Thyroid gland (tissue), 4 donors: ENCODE data around the gene A2M. TPM values are rescaled to one million over a fixed set of nuclear protein-coding genes. Genes with fewer than 3 reads are reported as not detected.

Experiments used
- DNase-seq, 2 donors: peaks; one replicate each; pipeline ENCODE4 v3.0.0-alpha.2; 2019
- H3K27ac ChIP-seq, 3 donors: fragments of 200-600 bp; sonication (generic); 1 replicate in 2 of 3; 2 replicates in 1 of 3; pipeline ENCODE4 v1.5.1; 2016 to 2019; ENCODE audit warnings: mild to moderate bottlenecking in 1 of 3, moderate library complexity in 1 of 3
- H3K27me3 ChIP-seq: fragments of 200-600 bp; sonication (generic); one replicate; pipeline ENCODE4 v1.5.1; 2019
- H3K36me3 ChIP-seq, 2 donors: fragments of 200-600 bp; sonication (generic); one replicate each; pipeline ENCODE4 v1.5.1; 2016 to 2019
- H3K4me1 ChIP-seq, 2 donors: fragments of 200-600 bp; sonication (generic); one replicate each; pipeline ENCODE4 v1.5.1; 2017 to 2019
- H3K4me3 ChIP-seq, 3 donors: fragments of 200-600 bp; sonication (generic); replicated peaks in 1 of 3; 1 replicate in 2 of 3; 2 replicates in 1 of 3; pipeline ENCODE4 v1.5.1; 2016; ENCODE audit warnings: mild to moderate bottlenecking in 1 of 3
- H3K9me3 ChIP-seq: fragments of 200-600 bp; sonication (generic); one replicate; pipeline ENCODE4 v1.5.1; 2017
- CTCF ChIP-seq, 6 experiments: fragments of 200-600 bp in 3 of 6; fragments of 450-650 bp in 3 of 6; sonication (generic) in 3 of 6; IDR thresholded peaks; one replicate each; pipeline ENCODE4 v1.5.1; 2016 to 2019; ENCODE audit warnings: antibody characterized with exemption in 6 of 6, mild to moderate bottlenecking in 2 of 6, inconsistent platforms in 1 of 6, moderate library complexity in 1 of 6
- POLR2A ChIP-seq, 2 donors: fragments of 450-650 bp; IDR thresholded peaks; one replicate each; pipeline ENCODE4 v1.6.1; 2017; ENCODE audit warnings: antibody characterized with exemption in 2 of 2, mild to moderate bottlenecking in 2 of 2, moderate library complexity in 1 of 2
- WGBS, 2 donors: methylation state at CpG; one replicate each; pipeline ENCODE4 v1.1.5; 2017; 5-methylcytosine and 5-hydroxymethylcytosine counted together
- intact Hi-C: fragments of 100-400 bp; cut with DNase I; formaldehyde crosslinking; loops from one replicate; pipeline ENCODE4 v1.15.1; 2023
- total RNA-seq, 4 donors: library from RNA; depleted of rRNA; stranded (reverse); fragments of >200 nt; gene quantifications; one replicate each; pipeline ENCODE4 v1.2.3, GENCODE V29; 2016

The A2M gene
- total RNA-seq: 100 to 1,000 TPM; 124 to 345 (median 219) TPM

DNA sequence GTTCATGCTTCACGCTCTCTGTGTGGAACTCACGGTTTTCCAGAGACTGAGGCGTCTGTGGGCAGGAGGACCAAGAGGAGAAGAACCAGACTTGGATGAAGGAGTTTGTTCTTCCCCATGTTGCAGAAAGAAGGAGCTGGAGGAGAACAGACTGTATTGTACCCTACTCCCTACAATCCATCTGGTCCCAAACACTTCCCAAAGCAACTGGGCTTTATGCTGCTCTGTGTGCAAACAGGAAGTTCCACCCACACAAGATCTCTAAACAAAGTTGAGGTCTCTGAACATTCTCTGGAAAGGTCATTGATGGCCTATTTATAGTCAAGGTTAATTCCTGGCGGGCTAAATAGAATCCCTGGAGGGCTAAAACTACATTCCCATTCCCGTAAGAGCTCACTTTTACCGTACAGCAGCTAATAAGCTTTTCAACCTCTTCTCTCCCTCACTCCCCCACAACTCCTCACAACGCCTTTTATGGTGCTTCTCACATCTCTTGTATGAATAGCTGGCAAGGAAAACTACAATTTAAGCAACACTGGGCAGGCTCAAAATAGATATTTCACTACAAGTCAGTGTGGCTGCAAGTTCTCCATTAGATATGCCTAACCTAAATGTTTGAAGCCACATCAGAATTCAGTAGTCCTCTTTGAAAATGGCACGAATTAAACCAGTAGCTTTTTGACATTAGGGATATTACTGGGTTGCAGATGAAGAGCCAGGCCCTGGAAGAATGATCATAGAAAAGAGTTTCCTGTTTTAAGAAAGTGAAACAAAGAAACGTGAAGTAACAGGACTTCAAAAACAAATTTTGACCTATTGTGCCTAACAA is at the start of gene A2M:
TSS of gene A2M (minus strand) at position 189 of the 829 bp plus-strand sequence. CDS start at position 119, 70 bp downstream.
- no peak for DNase-seq

DNA sequence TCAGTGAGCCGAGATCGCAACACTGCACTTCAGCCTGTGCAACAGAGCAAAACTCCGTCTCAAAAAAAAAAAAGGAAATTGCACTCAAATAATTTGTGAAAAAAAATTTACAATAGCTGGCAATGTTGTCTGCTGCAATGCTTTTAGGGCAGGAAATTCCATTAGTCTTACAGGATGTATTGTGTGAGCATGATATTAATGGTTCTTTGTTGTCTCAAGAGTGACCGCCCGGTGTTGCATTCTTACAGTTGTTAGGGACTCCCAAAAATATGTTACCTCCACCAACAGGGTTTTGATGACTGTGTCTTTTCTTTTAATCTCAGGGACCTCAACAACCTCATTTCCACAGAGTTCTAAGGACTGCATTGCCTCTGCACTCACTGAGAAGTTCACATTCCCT is 47.7 kb upstream of the A2M start:
- intact Hi-C loops: no loop called here
- TF ChIP-seq CTCF (IDR thresholded peaks at IDR 0.05) (no peak), POLR2A (IDR thresholded peaks at IDR 0.05) (no peak)
- no peak overlapping the region for H3K27ac ChIP-seq

More for the DNA sequence above, at the start of gene A2M:
- Histone ChIP-seq H3K4me3 (peak within 1 kb of the TSS in 1 of 3 donors; percentile 21), H3K36me3 (no peaks in the 10 kb centered on the region), H3K27me3 (no peaks in the 10 kb centered on the region), H3K4me1 (no peaks in the 10 kb centered on the region), H3K9me3 (no peaks in the 10 kb centered on the region), H3K27ac (peak within 1 kb of the TSS; percentile 24 to 36 (median 33))
- WGBS, 2 donors: 49 to 51% methylated on average over 9 of the region's 9 CpGs
- TF ChIP-seq CTCF (IDR thresholded peaks at IDR 0.05): no peak
- TF ChIP-seq POLR2A (IDR thresholded peaks at IDR 0.05): peak in 1 of 2 donors; percentile 34
- intact Hi-C loops: no loop called here

GRCh38 chr12:9156119-9156518 is 40.4 kb upstream of the A2M start:
- 79 to 87% methylated on average over 4 of the region's 4 CpGs for WGBS, 2 donors
- Histone ChIP-seq H3K4me3 (no peak overlapping the region), H3K4me1 (no peaks in the 10 kb centered on the region), H3K27me3 (no peaks in the 10 kb centered on the region), H3K9me3 (no peaks in the 10 kb centered on the region), H3K27ac (no peak overlapping the region), H3K36me3 (no peaks in the 10 kb centered on the region)
- TF ChIP-seq CTCF (IDR thresholded peaks at IDR 0.05) (no peak), POLR2A (IDR thresholded peaks at IDR 0.05) (no peak)
- intact Hi-C loops: no loop called here
- DNase-seq: no peak

More for the DNA sequence above, 47.7 kb upstream of the A2M start:
- Histone ChIP-seq H3K36me3 (no peaks in the 10 kb centered on the region), H3K27me3 (no peaks in the 10 kb centered on the region), H3K9me3 (no peaks in the 10 kb centered on the region), H3K4me3 (no peak overlapping the region), H3K4me1 (no peaks in the 10 kb centered on the region)
- DNase-seq: no peak
- 69 to 77% methylated on average over 5 of the region's 5 CpGs for WGBS, 2 donors

DNA sequence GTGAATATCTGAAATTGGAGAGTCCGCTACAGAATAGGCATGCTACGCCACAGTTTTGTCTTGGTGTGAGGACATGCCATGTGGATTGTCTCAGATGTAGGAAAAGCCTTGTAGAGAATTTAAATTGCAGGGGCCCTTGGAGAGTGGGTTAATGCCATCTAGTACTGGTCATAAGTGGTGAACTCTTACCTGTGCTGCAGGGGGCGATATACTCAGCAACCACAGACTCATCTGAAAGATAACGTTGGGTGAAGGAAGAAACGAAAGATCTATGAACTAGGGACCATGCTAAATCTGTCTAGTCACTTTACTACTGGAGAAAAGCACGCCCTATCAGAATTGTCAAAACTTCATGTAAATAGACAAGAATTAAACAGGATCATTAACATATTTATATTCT is 33.7 kb upstream of the A2M start:
- Histone ChIP-seq H3K9me3 (no peaks in the 10 kb centered on the region), H3K27ac (no peak overlapping the region), H3K4me1 (no peaks in the 10 kb centered on the region), H3K27me3 (no peaks in the 10 kb centered on the region), H3K36me3 (no peaks in the 10 kb centered on the region), H3K4me3 (no peak overlapping the region)
- no peak for DNase-seq
- WGBS, 2 donors: 67 to 71% methylated on average over 6 of the region's 6 CpGs
- intact Hi-C loops: no loop called here
- no peak for TF ChIP-seq CTCF (IDR thresholded peaks at IDR 0.05)
- no peak for TF ChIP-seq POLR2A (IDR thresholded peaks at IDR 0.05)

DNA sequence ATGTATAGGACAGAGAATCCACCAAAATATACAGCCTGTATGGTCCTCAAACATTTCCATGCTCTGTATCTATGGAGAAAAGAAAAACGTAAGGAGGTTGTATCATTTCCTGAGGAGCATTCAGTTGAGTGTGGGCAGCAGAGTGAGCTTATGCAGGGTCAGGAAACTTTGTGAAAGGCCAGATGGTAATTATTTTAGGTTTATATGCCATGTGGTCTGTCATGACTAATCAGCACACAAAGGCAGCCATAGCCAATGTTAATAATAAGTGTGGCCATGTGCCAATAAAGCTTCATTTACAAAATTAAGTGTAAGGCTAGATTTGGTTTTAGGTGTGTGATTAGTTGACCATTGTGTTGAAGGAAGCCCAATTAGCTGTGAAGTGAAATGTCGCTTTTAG is 33.2 kb upstream of the A2M start:
- no peaks in the 10 kb centered on the region for H3K4me1 ChIP-seq
- H3K36me3 ChIP-seq: no peaks in the 10 kb centered on the region
- 71 to 83% methylated on average over 2 of the region's 2 CpGs for WGBS, 2 donors
- no peaks in the 10 kb centered on the region for H3K9me3 ChIP-seq
- intact Hi-C loops: no loop called here
- no peak overlapping the region for H3K27ac ChIP-seq
- no peak for DNase-seq
- H3K27me3 ChIP-seq: no peaks in the 10 kb centered on the region
- no peak overlapping the region for H3K4me3 ChIP-seq
- TF ChIP-seq CTCF (IDR thresholded peaks at IDR 0.05) (no peak), POLR2A (IDR thresholded peaks at IDR 0.05) (no peak)
